NCI-H69 (cell line): ENCODE results near the gene RAB3GAP2.
"Not testable (repeated sequence)": the region's sequence is repeated elsewhere in the genome, so short reads cannot be mapped to it uniquely, and the experiment has no call there.

Experiments used
- DNase-seq: peaks from one replicate; lab custom pipeline; 2025; lab: John Stamatoyannopoulos, UW

RAB3GAP2 gene

DNA sequence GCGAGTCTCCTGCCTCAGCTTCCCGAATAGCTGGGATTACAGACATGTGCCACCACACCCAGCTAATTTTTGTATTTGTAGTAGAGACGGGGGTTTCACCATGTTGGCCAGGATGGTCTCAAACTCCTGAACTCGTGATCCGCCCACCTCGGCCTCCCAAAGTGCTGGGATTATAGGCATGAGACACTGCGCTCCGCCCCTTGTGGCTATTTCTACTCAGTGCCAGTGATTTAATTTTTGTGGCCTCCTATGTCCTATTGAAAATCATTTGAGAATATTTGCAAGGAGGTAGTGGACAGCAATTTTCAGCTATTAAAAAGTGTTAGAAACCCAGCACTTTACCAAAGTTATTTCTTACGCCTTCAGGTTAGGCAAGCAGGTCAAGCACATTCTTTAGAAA is 36.0 kb downstream of the RAB3GAP2 start:
- DNase-seq, result peak; percentile 36

DNA sequence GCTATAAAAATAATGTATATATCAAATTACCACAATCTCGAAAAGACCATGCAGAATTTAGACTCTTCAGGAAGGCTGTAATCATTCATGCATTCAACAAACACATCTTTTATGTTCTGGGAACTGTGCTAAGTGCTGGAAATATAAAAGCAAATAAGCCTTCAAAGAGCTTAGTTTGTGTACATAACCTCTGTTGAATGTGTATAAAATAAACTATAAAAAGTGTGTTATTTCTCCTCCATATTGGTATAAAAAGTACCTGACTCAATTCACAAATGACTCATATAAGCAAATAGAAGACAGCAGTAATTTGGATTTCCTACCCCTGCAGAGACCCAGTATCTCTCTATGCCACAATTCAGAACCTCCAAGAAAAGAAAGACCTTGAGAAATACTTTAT is 36.8 kb downstream of the RAB3GAP2 start:
- peak; percentile 95 for DNase-seq

DNA sequence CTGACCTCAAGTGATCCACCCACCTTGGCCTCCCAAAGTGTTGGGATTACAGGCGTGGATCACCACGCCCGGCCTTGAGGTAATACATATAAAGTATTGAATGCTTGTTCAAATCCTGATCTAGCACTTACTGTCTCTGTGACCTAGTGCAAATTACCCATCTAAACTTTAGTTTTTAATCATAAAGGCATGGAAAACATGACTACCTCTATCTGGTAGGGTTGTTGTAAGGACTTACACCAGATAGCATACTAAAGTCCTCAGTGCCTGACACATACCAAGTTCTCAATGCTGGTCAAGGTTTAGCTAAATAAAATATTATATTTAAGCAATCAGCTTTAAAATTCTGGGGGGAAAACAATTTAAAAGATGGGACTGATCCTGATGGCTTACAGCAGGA is 38.3 kb downstream of the RAB3GAP2 start:
- DNase-seq, result no peak

GRCh38 chr1:220229771-220230170 is 42.5 kb downstream of the RAB3GAP2 start:
- DNase-seq, result peak; percentile 36

- peak; percentile 12 for DNase-seq
These were observed 44.9 kb downstream of the RAB3GAP2 start for GRCh38 chr1:220227393-220227792.

- peak; percentile 25 for DNase-seq
These were observed 45.5 kb downstream of the RAB3GAP2 start for GRCh38 chr1:220226752-220227151.

DNA sequence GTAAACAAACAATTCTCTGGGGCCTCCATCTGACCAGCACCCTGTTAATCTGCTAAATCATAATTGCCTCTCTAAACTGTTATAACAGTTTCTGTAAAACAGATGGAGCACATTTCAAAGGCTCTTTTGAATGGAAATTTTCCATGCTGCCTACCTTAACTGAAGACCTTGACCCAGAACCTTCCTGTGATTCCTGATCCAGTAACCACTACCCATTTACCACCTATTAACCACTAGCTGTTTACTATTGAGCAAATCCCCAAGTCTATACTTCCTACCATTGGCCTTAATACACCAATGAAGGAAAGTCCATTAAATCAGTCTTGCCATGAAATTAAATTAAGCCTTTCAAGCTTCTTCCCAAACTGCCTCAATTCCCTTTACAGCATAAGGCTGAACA is 46.3 kb downstream of the RAB3GAP2 start:
- peak; percentile 31 for DNase-seq

DNA sequence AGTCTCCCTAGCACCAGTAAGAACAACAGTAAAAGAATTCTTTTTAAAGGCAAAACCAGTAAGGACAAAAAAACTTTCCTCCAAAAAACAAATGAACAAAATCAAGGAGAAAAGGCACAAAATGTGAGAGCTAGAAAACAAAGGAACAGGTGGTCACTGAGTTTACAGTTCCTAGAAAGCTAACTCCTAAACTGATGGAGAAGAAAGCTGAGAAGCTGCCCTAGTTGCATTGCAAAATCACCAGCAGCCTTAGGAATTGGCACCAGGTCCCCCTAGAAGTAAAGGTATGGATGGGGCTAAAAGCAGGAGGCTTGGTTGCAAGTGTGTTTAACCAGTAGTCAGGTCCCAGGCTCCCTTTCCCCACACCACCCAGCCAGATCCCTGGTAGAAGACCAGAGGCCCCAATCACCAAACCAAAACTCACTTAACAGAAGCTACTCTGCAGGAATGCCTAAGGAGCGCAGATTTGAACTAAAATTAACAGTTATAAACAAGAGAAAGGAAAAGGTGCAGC is 47.6 kb downstream of the RAB3GAP2 start:
- DNase-seq, result peak; percentile 29

- DNase-seq, result no peak
These were observed 48.2 kb downstream of the RAB3GAP2 start for GRCh38 chr1:220224033-220224432.

GRCh38 chr1:220222939-220223338 is 49.3 kb downstream of the RAB3GAP2 start:
- DNase-seq, result peak; percentile 60

DNA sequence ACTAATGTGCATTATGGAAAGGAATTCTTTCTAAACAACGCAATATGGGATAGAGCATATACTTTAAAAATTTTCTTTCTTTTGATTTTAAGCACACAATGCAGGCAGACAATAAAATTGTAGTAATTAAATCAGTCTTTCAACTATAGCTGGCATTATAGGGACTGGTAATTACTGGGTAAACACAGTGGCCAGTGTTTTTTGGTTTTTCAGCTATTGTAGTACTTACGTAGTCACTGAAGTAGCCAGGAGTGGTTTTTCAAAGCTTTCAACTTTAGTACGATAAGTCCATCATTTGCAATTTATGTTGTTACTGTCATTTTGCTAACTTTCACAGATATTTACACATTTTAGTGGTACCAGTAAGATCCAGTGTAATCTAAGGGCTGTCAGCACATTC is 50.6 kb downstream of the RAB3GAP2 start:
- peak; percentile 95 for DNase-seq

DNA sequence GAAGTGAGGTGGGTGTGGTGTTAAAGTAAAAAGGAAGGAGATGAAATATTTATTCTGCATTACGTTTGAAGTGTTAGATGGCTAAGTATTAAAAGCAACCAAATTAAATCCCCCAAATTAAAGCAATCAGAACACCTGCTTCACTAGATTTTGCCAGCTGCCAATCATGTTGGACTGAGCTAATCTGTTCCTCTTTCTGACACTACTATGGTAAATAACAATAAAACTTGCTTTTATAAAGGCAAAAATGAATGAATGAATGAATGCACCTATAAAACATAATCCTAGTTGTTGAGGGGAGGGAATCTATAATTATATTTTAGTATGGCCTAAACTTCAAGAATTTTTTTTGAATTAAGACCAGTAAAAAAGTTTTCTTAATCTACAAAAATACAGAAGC is 51.0 kb downstream of the RAB3GAP2 start:
- peak; percentile 71 for DNase-seq

GRCh38 chr1:220220699-220221040 is 51.6 kb downstream of the RAB3GAP2 start:
- DNase-seq, result peak; percentile 21

- DNase-seq, result peak; percentile 37
These were observed 52.2 kb downstream of the RAB3GAP2 start for GRCh38 chr1:220219865-220220698.

DNA sequence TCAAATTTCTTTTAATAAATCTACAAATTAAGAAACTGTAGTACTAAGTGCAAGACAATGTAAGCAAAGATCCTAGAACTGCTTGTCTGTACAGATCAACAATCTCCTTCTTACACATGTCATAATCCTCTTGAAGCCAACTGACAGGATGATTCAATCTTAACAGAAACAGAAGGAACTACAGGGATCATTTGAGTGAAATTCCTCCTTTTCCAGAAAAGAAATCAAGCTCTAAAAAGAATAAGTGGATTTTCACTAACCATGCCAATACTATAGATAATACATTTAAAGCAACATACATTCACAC is 53.2 kb downstream of the RAB3GAP2 start:
- no peak for DNase-seq

GRCh38 chr1:220218397-220219135 is 53.7 kb downstream of the RAB3GAP2 start:
- peak; percentile 82 for DNase-seq

DNA sequence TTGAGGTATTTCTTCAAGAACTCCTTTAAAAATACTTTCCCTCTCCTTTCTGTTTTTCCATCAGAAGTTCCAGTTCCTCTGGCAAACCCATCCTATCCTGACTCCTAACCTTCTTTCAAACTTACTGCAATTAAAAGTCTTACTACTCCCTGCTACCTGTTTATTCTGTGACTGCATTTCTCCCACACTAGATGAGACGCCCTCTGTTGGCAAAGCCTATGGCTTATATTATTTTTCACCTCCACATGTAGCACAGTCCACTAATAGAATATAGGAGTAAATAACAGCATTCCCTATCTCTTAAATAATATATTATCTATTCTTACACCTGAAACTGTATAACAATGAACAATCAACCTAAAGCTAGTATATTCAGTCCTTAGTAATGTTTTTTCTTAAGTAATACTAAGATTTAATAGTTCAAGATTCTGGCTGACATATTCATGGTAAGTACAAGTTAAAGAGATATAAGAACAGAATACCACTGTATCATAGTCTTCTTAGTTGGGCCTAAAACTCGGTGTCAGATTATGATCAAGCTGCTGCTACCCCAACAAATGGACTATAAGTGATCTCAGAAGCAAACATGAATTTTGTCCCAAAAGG is 54.8 kb downstream of the RAB3GAP2 start:
- peak; percentile 23 for DNase-seq

DNA sequence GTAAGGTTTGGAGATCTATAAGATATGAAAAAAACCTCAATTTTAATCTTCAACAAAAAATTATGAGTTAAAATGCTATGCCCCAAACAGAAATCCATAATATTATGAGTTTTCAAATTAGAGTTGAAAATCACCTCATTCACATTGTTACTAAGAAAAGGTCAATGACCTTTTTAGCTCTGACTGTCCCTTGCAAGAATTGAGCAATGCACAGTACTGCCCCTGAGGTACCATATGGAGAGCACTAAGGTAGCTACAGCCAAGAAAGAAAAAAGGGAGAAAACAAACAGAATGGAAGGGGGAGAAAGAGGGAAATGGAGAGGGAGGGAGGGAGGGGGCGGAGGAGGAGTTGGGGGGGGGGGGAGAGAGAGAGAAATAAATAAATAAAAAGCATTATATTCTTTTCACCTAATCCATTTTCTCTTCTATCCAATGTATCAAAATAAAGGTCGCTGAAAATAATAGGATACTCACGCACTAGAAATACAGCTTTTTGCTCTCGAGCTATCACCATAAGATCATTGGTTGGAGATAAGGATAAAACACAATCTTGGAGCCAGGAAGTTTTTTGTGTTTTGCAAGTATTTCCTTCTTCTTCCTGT is 58.8 kb downstream of the RAB3GAP2 start:
- DNase-seq, result peak; percentile 9

GRCh38 chr1:220207411-220207810 is 64.8 kb downstream of the RAB3GAP2 start:
- DNase-seq, result no peak

DNA sequence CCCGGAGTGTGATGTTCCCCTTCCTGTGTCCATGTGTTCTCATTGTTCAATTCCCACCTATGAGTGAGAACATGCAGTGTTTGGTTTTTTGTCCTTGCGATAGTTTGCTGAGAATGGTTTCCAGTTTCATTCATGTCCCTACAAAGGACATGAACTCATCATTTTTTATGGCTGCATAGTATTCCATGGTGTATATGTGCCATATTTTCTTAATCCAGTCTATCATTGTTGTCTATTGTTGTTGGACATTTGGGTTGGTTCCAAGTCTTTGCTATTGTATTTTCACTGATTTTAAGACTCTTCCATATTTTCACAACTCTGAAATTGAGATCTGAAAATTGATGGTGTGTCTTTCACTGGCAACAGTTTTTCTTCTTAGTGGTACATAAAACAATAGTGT is 67.5 kb downstream of the RAB3GAP2 start:
- DNase-seq, result not testable (repeated sequence)

DNA sequence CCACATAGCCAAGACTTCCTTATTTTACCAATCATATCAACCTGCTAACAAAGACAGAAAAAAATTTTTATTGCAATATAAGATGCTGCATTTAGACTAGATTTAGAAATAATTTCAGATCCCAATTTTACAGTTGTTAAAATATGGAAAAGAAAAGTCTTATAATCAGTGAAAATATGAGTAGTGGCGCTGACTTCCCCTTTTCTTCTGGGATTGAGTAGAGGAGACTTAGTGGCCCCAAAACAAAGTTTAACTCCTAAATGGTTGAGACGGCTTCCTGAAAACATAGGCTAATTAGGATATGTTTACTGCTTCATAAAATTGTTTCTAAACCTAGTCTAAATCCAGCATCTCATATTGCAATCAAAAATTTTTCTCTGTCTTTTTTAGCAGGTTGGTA is 68.4 kb downstream of the RAB3GAP2 start:
- no peak for DNase-seq

DNA sequence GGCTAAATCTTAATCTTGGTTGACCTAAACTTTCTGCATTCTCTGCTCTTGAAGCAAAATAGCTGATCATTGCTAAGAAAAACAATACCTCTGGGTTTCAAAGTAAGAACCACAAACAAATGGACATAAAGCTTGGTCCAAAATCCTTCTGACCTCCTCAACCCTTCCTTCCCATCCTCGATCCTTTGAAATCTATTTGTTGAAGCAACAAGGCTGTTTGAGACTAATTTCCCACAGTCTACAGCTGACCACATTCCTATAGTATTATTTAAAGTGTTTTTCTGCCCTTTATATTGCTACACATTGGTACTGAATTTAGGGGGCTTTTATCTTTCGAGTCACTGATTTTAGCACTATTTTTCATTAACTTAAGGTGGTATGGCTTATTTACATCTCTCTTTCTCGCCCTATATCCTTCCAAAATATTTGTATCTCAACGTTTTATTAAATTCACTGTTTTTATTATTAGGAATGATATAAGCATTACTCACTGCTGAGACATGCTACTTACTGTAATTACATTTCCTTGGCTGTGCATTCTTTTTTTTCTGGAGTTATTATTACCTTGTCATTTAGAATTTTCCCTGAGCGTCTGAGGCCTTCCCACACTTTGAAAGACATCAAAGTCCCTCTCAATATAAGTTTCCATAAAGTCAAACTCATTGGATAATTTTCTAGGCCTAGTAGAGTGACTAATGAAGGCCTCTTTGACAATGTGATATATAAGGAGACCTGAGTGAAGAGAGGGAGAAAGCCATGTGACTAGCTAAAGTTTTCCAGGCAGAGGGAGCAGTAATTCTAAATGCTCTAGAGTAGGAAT is 73.9 kb downstream of the RAB3GAP2 start:
- DNase-seq, result no peak
